ENCODE data around the gene SCG5.

SCG5 gene

GRCh38 chr15:32729700-32730395 is 88.3 kb downstream of the SCG5 start:
- Histone ChIP-seq H4K91ac (ENCODE audit: low read depth, low read length) (no peak overlapping the region), H3K27me3 (ENCODE audit: insufficient read depth, low read length) (no peaks in the 10 kb centered on the region), H2AFZ (ENCODE audit: insufficient read depth, low read length, poor library complexity) (no peak overlapping the region), H3K4me2 (ENCODE audit: low read length) (no peak overlapping the region), H3K79me2 (ENCODE audit: control insufficient read depth, insufficient read depth, low read length, poor library complexity) (no peaks in the 10 kb centered on the region), H3K79me1 (ENCODE audit: low read length) (no peaks in the 10 kb centered on the region), H2AK5ac (ENCODE audit: low read length) (no peak overlapping the region), H2BK12ac (ENCODE audit: low read length) (no peak overlapping the region), H3K4me1 (ENCODE audit: control insufficient read depth in 1 of 2, insufficient read depth in 2 of 2, low read length in 2 of 2) (peaks cover 4 to 5% of the 10 kb centered on the region in 2 experiments), H4K12ac (ENCODE audit: low read depth, low read length) (no peak overlapping the region), H3K36me3 (ENCODE audit: control insufficient read depth in 1 of 2, insufficient read depth in 2 of 2, low read length in 2 of 2) (no peaks in the 10 kb centered on the region), H3K27ac (ENCODE audit: low read depth, low read length) (no peak overlapping the region), H3K4me3 (ENCODE audit: low read depth, low read length) (no peak overlapping the region), H3K4ac (ENCODE audit: low read depth, low read length) (no peak overlapping the region), H3K18ac (ENCODE audit: low read length) (no peak overlapping the region), H4K8ac (ENCODE audit: low read depth, low read length) (no peak overlapping the region), H3K9me3 (ENCODE audit: insufficient read depth, low read depth, low read length) (no peaks in the 10 kb centered on the region), H3K23ac (ENCODE audit: low read length) (no peak overlapping the region), H3K14ac (ENCODE audit: low read length) (no peak overlapping the region), H2BK120ac (ENCODE audit: insufficient read depth, low read length, poor library complexity) (no peak overlapping the region), H3K9ac (ENCODE audit: low read length) (no peak overlapping the region), H2BK5ac (ENCODE audit: low read depth, low read length, poor library complexity) (no peak overlapping the region)
- no CpG with 5 or more reads among the region's 10 CpGs for WGBS (ENCODE audit: extremely low coverage, insufficient coverage, insufficient read length)
- peak; percentile 29 to 57 for DNase-seq

DNA sequence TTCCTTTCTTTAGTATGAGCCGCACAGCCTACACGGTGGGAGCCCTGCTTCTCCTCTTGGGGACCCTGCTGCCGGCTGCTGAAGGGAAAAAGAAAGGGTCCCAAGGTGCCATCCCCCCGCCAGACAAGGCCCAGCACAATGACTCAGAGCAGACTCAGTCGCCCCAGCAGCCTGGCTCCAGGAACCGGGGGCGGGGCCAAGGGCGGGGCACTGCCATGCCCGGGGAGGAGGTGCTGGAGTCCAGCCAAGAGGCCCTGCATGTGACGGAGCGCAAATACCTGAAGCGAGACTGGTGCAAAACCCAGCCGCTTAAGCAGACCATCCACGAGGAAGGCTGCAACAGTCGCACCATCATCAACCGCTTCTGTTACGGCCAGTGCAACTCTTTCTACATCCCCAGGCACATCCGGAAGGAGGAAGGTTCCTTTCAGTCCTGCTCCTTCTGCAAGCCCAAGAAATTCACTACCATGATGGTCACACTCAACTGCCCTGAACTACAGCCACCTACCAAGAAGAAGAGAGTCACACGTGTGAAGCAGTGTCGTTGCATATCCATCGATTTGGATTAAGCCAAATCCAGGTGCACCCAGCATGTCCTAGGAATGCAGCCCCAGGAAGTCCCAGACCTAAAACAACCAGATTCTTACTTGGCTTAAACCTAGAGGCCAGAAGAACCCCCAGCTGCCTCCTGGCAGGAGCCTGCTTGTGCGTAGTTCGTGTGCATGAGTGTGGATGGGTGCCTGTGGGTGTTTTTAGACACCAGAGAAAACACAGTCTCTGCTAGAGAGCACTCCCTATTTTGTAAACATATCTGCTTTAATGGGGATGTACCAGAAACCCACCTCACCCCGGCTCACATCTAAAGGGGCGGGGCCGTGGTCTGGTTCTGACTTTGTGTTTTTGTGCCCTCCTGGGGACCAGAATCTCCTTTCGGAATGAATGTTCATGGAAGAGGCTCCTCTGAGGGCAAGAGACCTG is 89.5 kb downstream of the SCG5 start:
- Histone ChIP-seq H2AK5ac (ENCODE audit: low read length) (no peak overlapping the region), H2AFZ (ENCODE audit: insufficient read depth, low read length, poor library complexity) (no peak overlapping the region), H2BK5ac (ENCODE audit: low read depth, low read length, poor library complexity) (no peak overlapping the region), H3K14ac (ENCODE audit: low read length) (no peak overlapping the region), H3K4me3 (ENCODE audit: low read depth, low read length) (no peak overlapping the region), H3K23ac (ENCODE audit: low read length) (no peak overlapping the region), H3K9ac (ENCODE audit: low read length) (no peak overlapping the region), H3K79me2 (ENCODE audit: control insufficient read depth, insufficient read depth, low read length, poor library complexity) (no peaks in the 10 kb centered on the region), H4K8ac (ENCODE audit: low read depth, low read length) (no peak overlapping the region), H3K4me2 (ENCODE audit: low read length) (no peak overlapping the region), H3K27me3 (ENCODE audit: insufficient read depth, low read length) (no peaks in the 10 kb centered on the region), H3K4me1 (ENCODE audit: control insufficient read depth in 1 of 2, insufficient read depth in 2 of 2, low read length in 2 of 2) (peaks cover 4 to 5% of the 10 kb centered on the region in 2 experiments), H2BK120ac (ENCODE audit: insufficient read depth, low read length, poor library complexity) (no peak overlapping the region), H4K12ac (ENCODE audit: low read depth, low read length) (no peak overlapping the region), H4K91ac (ENCODE audit: low read depth, low read length) (no peak overlapping the region), H3K79me1 (ENCODE audit: low read length) (no peaks in the 10 kb centered on the region), H3K9me3 (ENCODE audit: insufficient read depth, low read depth, low read length) (no peaks in the 10 kb centered on the region), H3K36me3 (ENCODE audit: control insufficient read depth in 1 of 2, insufficient read depth in 2 of 2, low read length in 2 of 2) (no peaks in the 10 kb centered on the region), H2BK12ac (ENCODE audit: low read length) (no peak overlapping the region), H3K4ac (ENCODE audit: low read depth, low read length) (no peak overlapping the region), H3K27ac (ENCODE audit: low read depth, low read length) (no peak overlapping the region), H3K18ac (ENCODE audit: low read length) (no peak overlapping the region)
- peak; percentile 63 to 64 for DNase-seq
- no CpG with 5 or more reads among the region's 27 CpGs for WGBS (ENCODE audit: extremely low coverage, insufficient coverage, insufficient read length)

DNA sequence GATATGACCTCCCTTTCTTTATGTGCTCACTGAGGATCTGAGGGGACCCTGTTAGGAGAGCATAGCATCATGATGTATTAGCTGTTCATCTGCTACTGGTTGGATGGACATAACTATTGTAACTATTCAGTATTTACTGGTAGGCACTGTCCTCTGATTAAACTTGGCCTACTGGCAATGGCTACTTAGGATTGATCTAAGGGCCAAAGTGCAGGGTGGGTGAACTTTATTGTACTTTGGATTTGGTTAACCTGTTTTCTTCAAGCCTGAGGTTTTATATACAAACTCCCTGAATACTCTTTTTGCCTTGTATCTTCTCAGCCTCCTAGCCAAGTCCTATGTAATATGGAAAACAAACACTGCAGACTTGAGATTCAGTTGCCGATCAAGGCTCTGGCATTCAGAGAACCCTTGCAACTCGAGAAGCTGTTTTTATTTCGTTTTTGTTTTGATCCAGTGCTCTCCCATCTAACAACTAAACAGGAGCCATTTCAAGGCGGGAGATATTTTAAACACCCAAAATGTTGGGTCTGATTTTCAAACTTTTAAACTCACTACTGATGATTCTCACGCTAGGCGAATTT is 91.2 kb downstream of the SCG5 start:
- Histone ChIP-seq H2BK12ac (ENCODE audit: low read length) (no peak overlapping the region), H4K12ac (ENCODE audit: low read depth, low read length) (no peak overlapping the region), H3K4me2 (ENCODE audit: low read length) (no peak overlapping the region), H2BK5ac (ENCODE audit: low read depth, low read length, poor library complexity) (no peak overlapping the region), H3K14ac (ENCODE audit: low read length) (no peak overlapping the region), H3K79me2 (ENCODE audit: control insufficient read depth, insufficient read depth, low read length, poor library complexity) (no peaks in the 10 kb centered on the region), H2AK5ac (ENCODE audit: low read length) (no peak overlapping the region), H3K79me1 (ENCODE audit: low read length) (no peaks in the 10 kb centered on the region), H3K23ac (ENCODE audit: low read length) (no peak overlapping the region), H3K9me3 (ENCODE audit: insufficient read depth, low read depth, low read length) (no peaks in the 10 kb centered on the region), H4K8ac (ENCODE audit: low read depth, low read length) (no peak overlapping the region), H4K91ac (ENCODE audit: low read depth, low read length) (no peak overlapping the region), H3K27ac (ENCODE audit: low read depth, low read length) (no peak overlapping the region), H3K4me3 (ENCODE audit: low read depth, low read length) (no peak overlapping the region), H3K18ac (ENCODE audit: low read length) (no peak overlapping the region), H3K4ac (ENCODE audit: low read depth, low read length) (no peak overlapping the region), H3K9ac (ENCODE audit: low read length) (no peak overlapping the region), H2AFZ (ENCODE audit: insufficient read depth, low read length, poor library complexity) (no peak overlapping the region), H3K27me3 (ENCODE audit: insufficient read depth, low read length) (no peaks in the 10 kb centered on the region), H3K36me3 (ENCODE audit: control insufficient read depth in 1 of 2, insufficient read depth in 2 of 2, low read length in 2 of 2) (no peaks in the 10 kb centered on the region), H2BK120ac (ENCODE audit: insufficient read depth, low read length, poor library complexity) (no peak overlapping the region), H3K4me1 (ENCODE audit: control insufficient read depth in 1 of 2, insufficient read depth in 2 of 2, low read length in 2 of 2) (peaks cover 4 to 5% of the 10 kb centered on the region in 2 experiments)
- no CpG with 5 or more reads among the region's 6 CpGs for WGBS (ENCODE audit: extremely low coverage, insufficient coverage, insufficient read length)
- DNase-seq, result no peak

- Histone ChIP-seq H4K91ac (ENCODE audit: low read depth, low read length) (no peak overlapping the region), H2AK5ac (ENCODE audit: low read length) (no peak overlapping the region), H3K4me1 (ENCODE audit: control insufficient read depth in 1 of 2, insufficient read depth in 2 of 2, low read length in 2 of 2) (peaks cover 4 to 5% of the 10 kb centered on the region in 2 experiments), H2BK12ac (ENCODE audit: low read length) (no peak overlapping the region), H3K18ac (ENCODE audit: low read length) (no peak overlapping the region), H2AFZ (ENCODE audit: insufficient read depth, low read length, poor library complexity) (no peak overlapping the region), H3K36me3 (ENCODE audit: control insufficient read depth in 1 of 2, insufficient read depth in 2 of 2, low read length in 2 of 2) (no peaks in the 10 kb centered on the region), H3K4me3 (ENCODE audit: low read depth, low read length) (no peak overlapping the region), H2BK5ac (ENCODE audit: low read depth, low read length, poor library complexity) (no peak overlapping the region), H4K8ac (ENCODE audit: low read depth, low read length) (no peak overlapping the region), H3K4me2 (ENCODE audit: low read length) (no peak overlapping the region), H3K23ac (ENCODE audit: low read length) (no peak overlapping the region), H3K14ac (ENCODE audit: low read length) (no peak overlapping the region), H3K9me3 (ENCODE audit: insufficient read depth, low read depth, low read length) (no peaks in the 10 kb centered on the region), H3K27ac (ENCODE audit: low read depth, low read length) (no peak overlapping the region), H3K79me1 (ENCODE audit: low read length) (no peaks in the 10 kb centered on the region), H2BK120ac (ENCODE audit: insufficient read depth, low read length, poor library complexity) (no peak overlapping the region), H4K12ac (ENCODE audit: low read depth, low read length) (no peak overlapping the region), H3K4ac (ENCODE audit: low read depth, low read length) (no peak overlapping the region), H3K79me2 (ENCODE audit: control insufficient read depth, insufficient read depth, low read length, poor library complexity) (no peaks in the 10 kb centered on the region), H3K27me3 (ENCODE audit: insufficient read depth, low read length) (no peaks in the 10 kb centered on the region), H3K9ac (ENCODE audit: low read length) (no peak overlapping the region)
- no CpG with 5 or more reads among the region's 3 CpGs for WGBS (ENCODE audit: extremely low coverage, insufficient coverage, insufficient read length)
- DNase-seq, result no peak
Observed at GRCh38 chr15:32733281-32733680, 91.8 kb downstream of the SCG5 start.
